SK-N-SH (cell line): ENCODE data around the gene COL8A2. TPM values are rescaled to one million over a fixed set of nuclear protein-coding genes. Genes with fewer than 3 reads are reported as not detected.
A peak's percentile ranks its signal among the peaks of the same experiment; 100 is the strongest.

Source experiments
- CTCF ChIA-PET: fragments of 300-600, 350-600 bp; formaldehyde crosslinking; extraction: SDS; loops from one replicate; lab custom pipeline; 2021; lab: Yijun Ruan, JAX
- POLR2A ChIA-PET: fragments of 350-600 bp; sonication (Branson Sonifier 250); formaldehyde crosslinking; extraction: SDS; loops from one replicate; lab custom pipeline; 2020; ENCODE audit warnings: antibody characterized with exemption, inconsistent platforms; lab: Yijun Ruan, JAX
- DNase-seq: peaks from one replicate; pipeline ENCODE4 v3.0.0; 2012
- H2AFZ ChIP-seq: fragments of 200-600 bp; sonication (generic); 2 replicates; pipeline ENCODE4 v1.8.1; 2016; ENCODE audit warnings: antibody characterized with exemption, mild to moderate bottlenecking, low read depth
- H3F3A ChIP-seq: fragments of 200-600 bp; sonication (generic); replicated peaks from 2 replicates; pipeline ENCODE3; 2016; ENCODE audit warnings: antibody characterized with exemption, mild to moderate bottlenecking; ENCODE audit not compliant: insufficient read depth
- H3K27ac ChIP-seq, 2 experiments: fragments of 200-500 bp in 1 of 2; fragments of 200-600 bp in 1 of 2; sonication (Bioruptor generic) in 1 of 2; sonication (generic), shearing (Covaris generic) in 1 of 2; 2 replicates each; pipeline versions ENCODE4 v1.5.1 to v1.6.1; 2014 to 2016; ENCODE audit warnings: low read depth in 2 of 2, inconsistent platforms in 1 of 2, low read length in 1 of 2, mild to moderate bottlenecking in 1 of 2, mixed read lengths in 1 of 2
- H3K27me3 ChIP-seq: fragments of 200-600 bp; sonication (generic), shearing (Covaris generic); 2 replicates; pipeline ENCODE4 v1.6.1; 2016; ENCODE audit warnings: mixed run types; ENCODE audit not compliant: insufficient read depth
- H3K36me3 ChIP-seq, 2 experiments: fragments of 200-500 bp in 1 of 2; fragments of 200-600 bp in 1 of 2; sonication (Bioruptor generic) in 1 of 2; sonication (generic) in 1 of 2; replicated peaks in 1 of 2; 2 replicates each; pipeline versions ENCODE3 to v1.5.1; 2014 to 2016; ENCODE audit warnings: low read length in 1 of 2, mild to moderate bottlenecking in 1 of 2; ENCODE audit not compliant: insufficient read depth in 2 of 2, control insufficient read depth in 1 of 2
- H3K4me1 ChIP-seq, 2 experiments: fragments of 200-500 bp in 1 of 2; fragments of 200-600 bp in 1 of 2; sonication (Bioruptor generic) in 1 of 2; sonication (generic), shearing (Covaris generic) in 1 of 2; 2 replicates each; pipeline versions ENCODE4 v1.5.1 to v1.6.1; 2014 to 2016; ENCODE audit warnings: low read depth in 1 of 2, low read length in 1 of 2, mixed run types in 1 of 2; ENCODE audit not compliant: insufficient read depth in 2 of 2, control insufficient read depth in 1 of 2
- H3K4me2 ChIP-seq: fragments of 200-600 bp; sonication (generic), shearing (Covaris generic); 2 replicates; pipeline ENCODE4 v1.6.1; 2017; ENCODE audit warnings: mixed run types
- H3K4me3 ChIP-seq, 2 experiments: fragments of 200-500 bp in 1 of 2; fragments of 200-600 bp in 1 of 2; sonication (Bioruptor generic) in 1 of 2; sonication (generic), shearing (Covaris generic) in 1 of 2; 2 replicates each; pipeline versions ENCODE4 v1.5.1 to v1.8.1; 2014 to 2016; ENCODE audit warnings: low read depth in 2 of 2, inconsistent platforms in 1 of 2, low read length in 1 of 2, mild to moderate bottlenecking in 1 of 2, mixed read lengths in 1 of 2, moderate library complexity in 1 of 2
- H3K79me2 ChIP-seq: fragments of 200-600 bp; sonication (generic); 2 replicates; pipeline ENCODE4 v1.8.1; 2017; ENCODE audit warnings: mild to moderate bottlenecking; ENCODE audit not compliant: insufficient read depth
- H3K9ac ChIP-seq: fragments of 200-600 bp; sonication (generic); 2 replicates; pipeline ENCODE4 v1.6.1; 2017; ENCODE audit warnings: mixed run types
- H3K9me2 ChIP-seq: fragments of 200-600 bp; sonication (generic); 2 replicates; pipeline ENCODE4 v1.6.1; 2017; ENCODE audit warnings: mixed run types
- H3K9me3 ChIP-seq: fragments of 200-600 bp; sonication (generic); 2 replicates; pipeline ENCODE4 v1.6.1; 2017; ENCODE audit warnings: mixed run types, mild to moderate bottlenecking, moderate library complexity
- H4K20me1 ChIP-seq: fragments of 200-600 bp; sonication (generic); 2 replicates; pipeline ENCODE4 v1.6.1; 2017; ENCODE audit warnings: mild to moderate bottlenecking, mixed run types; ENCODE audit not compliant: insufficient read depth
- FOSL2 ChIP-seq: IDR thresholded peaks from 2 replicates; pipeline ENCODE4 v1.4.0; 2012; ENCODE audit warnings: low read depth, mild to moderate bottlenecking, moderate library complexity, borderline replicate concordance
- GABPA ChIP-seq: IDR thresholded peaks from 2 replicates; pipeline ENCODE4 v1.4.0; 2012; ENCODE audit warnings: low read depth, mild to moderate bottlenecking
- GATA2 ChIP-seq: sonication (generic); formaldehyde crosslinking; IDR thresholded peaks from 2 replicates; pipeline ENCODE4 v1.5.0; 2020; ENCODE audit warnings: mild to moderate bottlenecking, missing genetic modification reagents
- JUND ChIP-seq: IDR thresholded peaks from 2 replicates; pipeline ENCODE4 v1.4.0; 2012
- NFIC ChIP-seq: IDR thresholded peaks from 2 replicates; pipeline ENCODE4 v1.4.0; 2012; ENCODE audit warnings: borderline replicate concordance
- NRF1 ChIP-seq: IDR thresholded peaks from 2 replicates; pipeline ENCODE4 v1.6.1; 2012; ENCODE audit warnings: low read depth, mild to moderate bottlenecking, low read length
- POLR2AphosphoS5 ChIP-seq: IDR thresholded peaks from 2 replicates; pipeline ENCODE4 v1.6.1; 2012; ENCODE audit warnings: low read depth, low read length
- TEAD4 ChIP-seq: IDR thresholded peaks from 2 replicates; pipeline ENCODE4 v1.4.0; 2012; ENCODE audit warnings: mild to moderate bottlenecking, borderline replicate concordance; ENCODE audit not compliant: insufficient read depth
- WGBS: methylation state at CpG from one replicate; pipeline ENCODE4 v1.1.6; 2017; ENCODE audit warnings: low lambda C conversion rate; 5-methylcytosine and 5-hydroxymethylcytosine counted together
- polyA plus RNA-seq, 3 experiments: library from polyadenylated mRNA; depleted of rRNA; stranded (reverse); fragments of >200 nt; gene quantifications; 2 replicates each; pipeline ENCODE4 v1.2.3, GENCODE V29; 2012
- TF ChIP-seq, protein P1 (sequence below): IDR thresholded peaks from 2 replicates; pipeline ENCODE4 v1.6.1; 2012; ENCODE audit warnings: mild to moderate bottlenecking, low read depth, low read length, moderate library complexity
- TF ChIP-seq, protein P2 (sequence below): IDR thresholded peaks from 2 replicates; pipeline ENCODE4 v1.4.0; 2012; ENCODE audit warnings: low read depth, borderline replicate concordance
- TF ChIP-seq, protein P3 (sequence below): IDR thresholded peaks from 2 replicates; pipeline ENCODE4 v1.4.0; 2012; ENCODE audit warnings: low read depth

COL8A2 gene
- polyA plus RNA-seq, 1 of the 3 experiments (the other 2 are of a cell fraction), result 3.1 TPM

DNA sequence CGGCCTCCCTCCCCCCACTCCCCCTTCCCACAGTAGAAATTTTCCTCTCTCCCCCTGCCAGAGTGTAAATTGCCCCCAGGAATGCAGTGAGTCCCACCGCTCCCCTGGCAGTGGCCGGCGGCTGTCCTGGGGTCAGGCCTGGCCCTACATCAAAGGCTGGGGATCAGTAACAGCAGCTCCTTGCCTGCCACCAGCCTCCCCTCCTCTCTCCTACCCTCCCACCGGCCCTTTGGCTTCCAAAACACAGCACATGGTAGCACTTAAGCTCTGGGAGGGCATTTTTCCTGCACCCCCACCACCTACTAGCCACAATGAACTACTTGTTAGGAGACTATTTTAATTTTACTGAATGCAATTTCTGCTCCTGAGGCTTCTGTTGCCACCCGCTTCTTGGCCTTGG, 9.0 kb upstream of the COL8A2 start (continued):
- TF ChIP-seq, protein P1, sequence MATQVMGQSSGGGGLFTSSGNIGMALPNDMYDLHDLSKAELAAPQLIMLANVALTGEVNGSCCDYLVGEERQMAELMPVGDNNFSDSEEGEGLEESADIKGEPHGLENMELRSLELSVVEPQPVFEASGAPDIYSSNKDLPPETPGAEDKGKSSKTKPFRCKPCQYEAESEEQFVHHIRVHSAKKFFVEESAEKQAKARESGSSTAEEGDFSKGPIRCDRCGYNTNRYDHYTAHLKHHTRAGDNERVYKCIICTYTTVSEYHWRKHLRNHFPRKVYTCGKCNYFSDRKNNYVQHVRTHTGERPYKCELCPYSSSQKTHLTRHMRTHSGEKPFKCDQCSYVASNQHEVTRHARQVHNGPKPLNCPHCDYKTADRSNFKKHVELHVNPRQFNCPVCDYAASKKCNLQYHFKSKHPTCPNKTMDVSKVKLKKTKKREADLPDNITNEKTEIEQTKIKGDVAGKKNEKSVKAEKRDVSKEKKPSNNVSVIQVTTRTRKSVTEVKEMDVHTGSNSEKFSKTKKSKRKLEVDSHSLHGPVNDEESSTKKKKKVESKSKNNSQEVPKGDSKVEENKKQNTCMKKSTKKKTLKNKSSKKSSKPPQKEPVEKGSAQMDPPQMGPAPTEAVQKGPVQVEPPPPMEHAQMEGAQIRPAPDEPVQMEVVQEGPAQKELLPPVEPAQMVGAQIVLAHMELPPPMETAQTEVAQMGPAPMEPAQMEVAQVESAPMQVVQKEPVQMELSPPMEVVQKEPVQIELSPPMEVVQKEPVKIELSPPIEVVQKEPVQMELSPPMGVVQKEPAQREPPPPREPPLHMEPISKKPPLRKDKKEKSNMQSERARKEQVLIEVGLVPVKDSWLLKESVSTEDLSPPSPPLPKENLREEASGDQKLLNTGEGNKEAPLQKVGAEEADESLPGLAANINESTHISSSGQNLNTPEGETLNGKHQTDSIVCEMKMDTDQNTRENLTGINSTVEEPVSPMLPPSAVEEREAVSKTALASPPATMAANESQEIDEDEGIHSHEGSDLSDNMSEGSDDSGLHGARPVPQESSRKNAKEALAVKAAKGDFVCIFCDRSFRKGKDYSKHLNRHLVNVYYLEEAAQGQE, result no peak
- TF ChIP-seq POLR2AphosphoS5 (no peak), GABPA (no peak), GATA2 (no peak), JUND (no peak), NFIC (no peak), TEAD4 (no peak)
- TF ChIP-seq, protein P2, sequence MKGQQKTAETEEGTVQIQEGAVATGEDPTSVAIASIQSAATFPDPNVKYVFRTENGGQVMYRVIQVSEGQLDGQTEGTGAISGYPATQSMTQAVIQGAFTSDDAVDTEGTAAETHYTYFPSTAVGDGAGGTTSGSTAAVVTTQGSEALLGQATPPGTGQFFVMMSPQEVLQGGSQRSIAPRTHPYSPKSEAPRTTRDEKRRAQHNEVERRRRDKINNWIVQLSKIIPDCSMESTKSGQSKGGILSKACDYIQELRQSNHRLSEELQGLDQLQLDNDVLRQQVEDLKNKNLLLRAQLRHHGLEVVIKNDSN, result no peak

DNA sequence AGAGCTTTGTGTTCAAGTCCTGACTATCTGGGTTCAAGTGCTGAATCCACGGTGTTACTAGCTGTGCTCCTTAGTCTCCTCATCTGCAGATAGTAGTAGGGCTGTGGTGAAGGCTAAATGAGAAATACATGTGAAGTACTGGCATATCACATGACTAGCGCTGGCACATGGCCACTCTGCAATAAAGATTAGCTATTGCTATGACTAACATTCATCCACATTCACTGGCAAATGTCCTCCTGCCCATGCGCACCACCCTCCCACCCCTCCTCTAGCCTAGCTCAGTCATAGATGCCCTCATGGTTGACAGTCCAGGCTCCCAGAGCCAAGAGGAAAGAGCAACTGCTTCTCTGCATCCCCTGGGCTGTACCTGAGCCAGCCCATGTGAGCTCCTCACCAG, 8.5 kb upstream of the COL8A2 start:
- peaks cover 12% of the 10 kb centered on the region; the same call in 1 of the 2 replicates for H3K79me2 ChIP-seq
- H3K4me3 ChIP-seq, result no peak overlapping the region
- POLR2A ChIA-PET, result interaction anchor here (0.7 to 1.4 kb wide), 4 partner anchors 16 to 22 kb away, joined by 3 to 4 read pairs (median 3); no protein-coding TSS in a partner anchor
- peak overlapping the region; percentile 65 for H2AFZ ChIP-seq
- TF ChIP-seq, protein P2, result peak; percentile 87; the same call in 1 of the 2 replicates
- TF ChIP-seq NFIC, result peak; percentile 55; the same call in 1 of the 2 replicates
- peak; percentile 78 for TF ChIP-seq NRF1
- TF ChIP-seq FOSL2, result no peak
- TF ChIP-seq, protein P3, sequence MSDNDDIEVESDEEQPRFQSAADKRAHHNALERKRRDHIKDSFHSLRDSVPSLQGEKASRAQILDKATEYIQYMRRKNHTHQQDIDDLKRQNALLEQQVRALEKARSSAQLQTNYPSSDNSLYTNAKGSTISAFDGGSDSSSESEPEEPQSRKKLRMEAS, result peak; percentile 80
- H3K36me3 ChIP-seq, result peaks cover 12 to 19% of the 10 kb centered on the region in 2 experiments
- H3K4me1 ChIP-seq, result peaks cover 14 to 43% of the 10 kb centered on the region in 2 experiments; a peak in 3 of 4 replicates
- H3K27ac ChIP-seq, result peak overlapping the region; percentile 45 to 89; a peak in 3 of 4 replicates
- no peak overlapping the region for H3K9ac ChIP-seq
- peak overlapping the region; percentile 44; the same call in 1 of the 2 replicates for H3K4me2 ChIP-seq
- 57% methylated on average over 3 of the region's 3 CpGs for WGBS
- no peaks in the 10 kb centered on the region for H3K27me3 ChIP-seq
- CTCF ChIA-PET, result interaction anchor here (0.9 to 17.9 kb wide), 17 partner anchors 9 to 301 kb away, joined by 3 to 700 read pairs (median 6); partner anchors contain the start of genes ADPRS, AGO1, TEKT2 and TRAPPC3
- H4K20me1 ChIP-seq, result no peaks in the 10 kb centered on the region
- H3F3A ChIP-seq, result peaks cover 37% of the 10 kb centered on the region
- peak; percentile 44 for DNase-seq
- no peaks in the 10 kb centered on the region for H3K9me2 ChIP-seq
- H3K9me3 ChIP-seq, result no peaks in the 10 kb centered on the region
